NCI-H1048 (cell line): ENCODE measurements around the gene ABCA7.

Source experiments
- DNase-seq: peaks from one replicate; lab custom pipeline; 2025; lab: John Stamatoyannopoulos, UW

Gene ABCA7, protein sequence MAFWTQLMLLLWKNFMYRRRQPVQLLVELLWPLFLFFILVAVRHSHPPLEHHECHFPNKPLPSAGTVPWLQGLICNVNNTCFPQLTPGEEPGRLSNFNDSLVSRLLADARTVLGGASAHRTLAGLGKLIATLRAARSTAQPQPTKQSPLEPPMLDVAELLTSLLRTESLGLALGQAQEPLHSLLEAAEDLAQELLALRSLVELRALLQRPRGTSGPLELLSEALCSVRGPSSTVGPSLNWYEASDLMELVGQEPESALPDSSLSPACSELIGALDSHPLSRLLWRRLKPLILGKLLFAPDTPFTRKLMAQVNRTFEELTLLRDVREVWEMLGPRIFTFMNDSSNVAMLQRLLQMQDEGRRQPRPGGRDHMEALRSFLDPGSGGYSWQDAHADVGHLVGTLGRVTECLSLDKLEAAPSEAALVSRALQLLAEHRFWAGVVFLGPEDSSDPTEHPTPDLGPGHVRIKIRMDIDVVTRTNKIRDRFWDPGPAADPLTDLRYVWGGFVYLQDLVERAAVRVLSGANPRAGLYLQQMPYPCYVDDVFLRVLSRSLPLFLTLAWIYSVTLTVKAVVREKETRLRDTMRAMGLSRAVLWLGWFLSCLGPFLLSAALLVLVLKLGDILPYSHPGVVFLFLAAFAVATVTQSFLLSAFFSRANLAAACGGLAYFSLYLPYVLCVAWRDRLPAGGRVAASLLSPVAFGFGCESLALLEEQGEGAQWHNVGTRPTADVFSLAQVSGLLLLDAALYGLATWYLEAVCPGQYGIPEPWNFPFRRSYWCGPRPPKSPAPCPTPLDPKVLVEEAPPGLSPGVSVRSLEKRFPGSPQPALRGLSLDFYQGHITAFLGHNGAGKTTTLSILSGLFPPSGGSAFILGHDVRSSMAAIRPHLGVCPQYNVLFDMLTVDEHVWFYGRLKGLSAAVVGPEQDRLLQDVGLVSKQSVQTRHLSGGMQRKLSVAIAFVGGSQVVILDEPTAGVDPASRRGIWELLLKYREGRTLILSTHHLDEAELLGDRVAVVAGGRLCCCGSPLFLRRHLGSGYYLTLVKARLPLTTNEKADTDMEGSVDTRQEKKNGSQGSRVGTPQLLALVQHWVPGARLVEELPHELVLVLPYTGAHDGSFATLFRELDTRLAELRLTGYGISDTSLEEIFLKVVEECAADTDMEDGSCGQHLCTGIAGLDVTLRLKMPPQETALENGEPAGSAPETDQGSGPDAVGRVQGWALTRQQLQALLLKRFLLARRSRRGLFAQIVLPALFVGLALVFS (N-terminal part only)

DNA sequence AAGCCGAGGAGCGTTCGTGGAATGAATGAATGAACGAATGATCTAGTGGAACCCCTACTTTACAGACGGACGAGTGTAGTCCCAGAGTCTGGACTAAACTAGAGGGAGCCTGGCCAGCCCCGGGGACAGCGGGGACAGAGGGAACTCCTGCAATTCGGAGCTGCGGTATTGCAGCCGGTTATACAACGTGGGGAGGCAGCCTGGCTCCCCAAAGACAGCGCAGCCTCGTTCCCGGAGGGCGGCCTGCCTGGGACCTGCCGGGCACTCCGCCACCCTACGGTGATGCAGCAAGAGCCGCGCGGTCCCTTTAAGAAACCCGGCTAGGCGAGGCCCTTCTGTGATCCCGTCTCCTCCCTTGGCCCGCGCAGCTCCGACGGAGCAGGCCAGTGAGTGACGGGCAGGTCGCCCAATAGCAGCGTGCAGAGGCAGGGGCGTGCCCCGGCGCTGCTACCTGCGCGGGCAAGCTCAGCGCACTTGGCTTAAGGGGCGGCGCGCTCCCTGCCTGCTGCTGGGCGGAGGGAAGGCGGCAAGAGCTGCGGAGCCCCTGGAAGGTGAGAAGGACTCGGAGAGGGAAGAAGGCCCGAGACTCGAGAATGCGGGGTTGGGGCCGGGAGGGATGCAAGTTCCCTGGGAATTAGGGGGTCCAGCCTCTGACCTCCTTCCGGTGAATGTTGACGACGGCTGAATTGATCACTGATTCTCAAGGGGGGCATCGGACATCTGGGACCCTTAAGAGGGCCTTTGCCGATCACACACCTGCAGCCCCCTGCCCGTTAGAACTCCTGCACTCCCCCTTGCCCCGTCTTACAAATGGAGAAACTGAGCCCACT is at the start of gene ABCA7:
Gene ABCA7 (plus strand): TSS at position 462 of the 830 bp plus-strand sequence. CDS start 1,255 bp downstream, outside the sequence.
- DNase-seq: peak; percentile 96

DNA sequence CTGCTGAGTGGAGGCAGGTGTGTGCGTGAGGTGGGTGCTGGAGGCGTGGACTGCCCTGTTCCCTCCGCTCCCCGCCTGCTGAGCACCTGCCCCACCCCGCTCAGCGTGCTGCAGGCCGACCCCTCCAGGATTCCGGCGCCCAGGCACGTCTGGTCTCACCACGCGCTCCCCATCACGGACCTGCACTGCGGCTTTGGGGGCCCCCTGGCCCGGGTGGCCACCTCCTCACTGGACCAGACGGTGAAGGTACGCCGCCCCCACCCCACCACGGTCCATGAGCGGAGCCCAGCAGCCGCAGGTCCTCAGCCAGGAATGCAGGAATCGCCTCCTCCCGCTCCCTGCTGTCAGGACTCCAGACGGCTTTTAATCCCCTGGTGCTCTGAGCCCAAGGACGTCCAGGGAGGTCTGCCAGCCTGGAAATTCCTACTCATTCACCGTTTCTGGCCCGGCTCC is 49.8 kb upstream of the ABCA7 start:
- DNase-seq: no peak

DNA sequence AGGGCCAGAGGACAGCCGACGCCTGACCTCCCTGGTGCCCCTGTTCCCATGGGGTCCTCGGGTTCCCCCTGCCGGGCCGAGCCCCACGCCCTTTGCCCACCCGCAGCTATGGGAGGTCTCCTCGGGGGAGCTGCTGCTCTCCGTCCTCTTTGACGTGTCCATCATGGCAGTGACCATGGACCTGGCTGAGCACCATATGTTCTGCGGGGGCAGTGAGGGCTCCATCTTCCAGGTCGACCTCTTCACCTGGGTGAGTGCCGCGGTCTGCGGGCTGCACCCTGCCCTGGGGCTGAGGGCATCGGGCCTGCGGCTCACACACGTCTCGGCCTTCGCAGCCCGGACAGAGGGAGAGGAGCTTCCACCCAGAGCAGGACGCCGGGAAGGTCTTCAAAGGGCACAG is 49.2 kb upstream of the ABCA7 start:
- DNase-seq: no peak

DNA sequence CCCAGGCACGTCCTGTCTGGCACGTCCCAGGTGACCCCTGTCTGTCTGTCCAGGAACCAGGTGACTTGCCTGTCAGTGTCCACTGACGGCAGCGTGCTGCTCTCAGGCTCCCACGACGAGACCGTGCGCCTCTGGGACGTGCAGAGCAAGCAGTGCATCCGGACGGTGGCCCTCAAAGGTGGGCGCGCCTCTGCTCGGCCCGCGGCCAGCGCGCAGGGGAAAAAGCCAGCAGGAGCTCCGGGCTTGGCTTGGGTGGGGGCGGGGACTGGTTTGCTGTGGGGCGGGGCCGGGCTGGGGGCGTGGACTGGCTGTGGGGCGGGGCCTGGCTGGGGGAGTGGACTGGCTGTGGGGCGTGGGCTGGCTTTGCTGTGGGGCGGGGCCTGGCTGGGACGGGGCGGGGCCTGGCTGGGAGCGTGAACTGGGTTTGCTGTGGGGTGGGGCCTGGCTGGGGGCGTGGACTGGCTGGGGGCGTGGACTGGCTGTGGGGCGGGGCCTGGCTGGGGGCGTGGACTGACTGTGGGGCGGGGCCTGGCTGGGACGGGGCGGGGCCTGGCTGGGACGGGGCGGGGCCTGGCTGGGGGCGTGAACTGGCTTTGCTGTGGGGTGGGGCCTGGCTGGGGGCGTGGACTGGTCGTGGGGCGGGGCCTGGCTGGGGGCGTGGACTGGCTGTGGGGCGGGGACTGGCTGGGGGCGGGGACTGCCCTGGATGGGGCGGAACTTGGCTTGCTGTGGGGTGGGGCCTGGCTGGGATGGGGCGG is 48.6 kb upstream of the ABCA7 start:
- no peak for DNase-seq

DNA sequence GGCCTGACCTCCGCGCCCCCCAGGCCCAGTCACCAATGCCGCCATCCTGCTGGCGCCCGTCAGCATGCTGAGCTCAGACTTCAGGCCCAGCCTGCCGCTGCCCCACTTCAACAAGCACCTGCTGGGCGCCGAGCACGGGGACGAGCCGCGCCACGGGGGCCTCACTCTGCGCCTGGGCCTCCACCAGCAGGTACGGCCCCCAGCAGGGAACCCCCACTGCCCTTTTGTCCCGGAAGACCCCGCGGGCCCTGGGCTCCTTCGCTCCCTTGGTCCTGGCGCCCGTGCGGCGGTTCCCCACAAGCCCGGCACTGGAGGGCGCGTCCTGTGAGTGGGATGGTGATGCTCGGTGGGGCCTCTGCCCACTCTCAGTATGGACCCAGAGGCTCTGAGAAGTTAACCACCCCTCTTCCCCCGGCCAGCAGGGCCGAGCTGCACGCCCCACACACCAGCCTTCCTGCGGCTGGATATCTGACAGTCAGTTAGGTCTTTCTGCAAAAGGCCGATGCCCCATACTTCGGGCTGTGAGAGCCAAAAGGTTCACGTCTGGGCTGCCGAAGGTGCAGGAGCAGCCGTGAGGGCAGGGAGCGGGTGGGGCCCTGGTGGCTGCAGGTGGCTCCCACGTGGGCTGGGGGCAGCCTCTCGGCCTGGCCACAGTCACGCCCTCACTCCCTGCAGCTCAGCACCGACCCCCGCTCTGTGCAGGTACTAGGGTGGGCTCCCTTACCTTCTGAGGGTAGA is 47.8 kb upstream of the ABCA7 start:
- no peak for DNase-seq

DNA sequence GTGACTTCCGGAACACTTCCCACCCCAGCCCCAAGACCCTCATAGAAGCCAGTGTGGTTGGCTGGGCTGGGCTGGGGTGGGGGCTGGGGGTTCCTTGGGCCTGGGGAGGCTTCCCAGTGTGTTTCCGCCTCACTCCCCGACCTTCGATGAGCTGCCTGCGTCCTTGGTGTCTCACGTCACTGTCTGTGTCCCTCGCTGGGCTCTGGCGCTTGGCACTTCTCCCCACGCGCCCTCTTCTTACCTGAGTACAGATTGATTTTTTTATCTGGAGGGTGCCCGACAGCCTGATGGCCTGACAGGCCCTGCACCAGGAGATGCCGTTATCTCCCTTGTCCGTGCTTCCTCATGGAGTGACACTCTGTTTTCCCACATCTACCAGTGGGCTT is 47.2 kb upstream of the ABCA7 start:
- DNase-seq: no peak

DNA sequence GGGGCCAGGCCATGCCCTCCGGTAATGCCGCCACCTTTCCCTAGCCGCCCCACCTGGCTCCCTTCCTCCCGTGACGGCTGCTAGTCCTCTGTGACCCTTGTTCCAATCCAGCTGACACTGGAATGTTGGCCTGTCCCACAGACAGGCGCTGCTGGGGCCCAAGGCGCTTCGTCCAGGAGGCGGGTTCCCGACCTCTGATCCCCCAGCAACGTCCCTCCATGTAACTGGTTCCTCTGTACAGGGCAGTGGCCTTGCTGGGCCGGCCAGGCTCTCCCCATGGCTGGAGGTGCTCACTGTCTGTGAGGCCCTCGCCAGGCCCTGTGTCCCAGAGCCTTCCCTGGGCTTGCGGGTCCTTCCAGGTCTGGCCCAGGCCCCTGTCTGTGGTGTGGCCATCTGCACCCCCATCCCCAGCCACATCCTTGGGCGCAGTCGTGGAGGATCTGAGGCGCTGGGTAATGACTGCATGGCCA is 46.5 kb upstream of the ABCA7 start:
- DNase-seq: no peak

DNA sequence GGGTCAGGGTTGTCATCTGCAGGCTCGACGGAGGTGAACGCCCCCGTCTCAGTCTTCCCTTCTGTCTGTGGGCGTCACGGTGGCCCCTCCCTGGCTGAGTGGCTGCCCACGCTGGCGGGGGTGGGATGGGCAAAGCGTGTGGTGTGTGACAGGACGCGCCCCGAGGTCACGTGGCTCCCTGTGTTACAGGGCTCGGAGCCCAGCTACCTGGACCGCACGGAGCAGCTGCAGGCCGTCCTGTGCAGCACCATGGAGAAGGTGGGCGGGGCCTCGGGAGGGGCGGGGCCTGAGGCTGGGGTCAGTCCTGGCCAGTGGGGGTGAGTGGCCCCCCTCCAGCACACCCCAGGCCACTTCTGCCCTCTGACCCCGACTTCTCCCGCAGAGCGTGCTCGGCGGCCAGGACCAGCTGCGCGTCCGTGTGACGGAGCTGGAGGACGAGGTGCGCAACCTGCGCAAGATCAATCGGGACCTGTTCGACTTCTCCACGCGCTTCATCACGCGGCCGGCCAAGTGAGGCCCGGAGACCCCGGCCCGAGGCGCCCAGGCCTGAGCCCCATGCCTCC is 46.0 kb upstream of the ABCA7 start:
- DNase-seq: no peak

DNA sequence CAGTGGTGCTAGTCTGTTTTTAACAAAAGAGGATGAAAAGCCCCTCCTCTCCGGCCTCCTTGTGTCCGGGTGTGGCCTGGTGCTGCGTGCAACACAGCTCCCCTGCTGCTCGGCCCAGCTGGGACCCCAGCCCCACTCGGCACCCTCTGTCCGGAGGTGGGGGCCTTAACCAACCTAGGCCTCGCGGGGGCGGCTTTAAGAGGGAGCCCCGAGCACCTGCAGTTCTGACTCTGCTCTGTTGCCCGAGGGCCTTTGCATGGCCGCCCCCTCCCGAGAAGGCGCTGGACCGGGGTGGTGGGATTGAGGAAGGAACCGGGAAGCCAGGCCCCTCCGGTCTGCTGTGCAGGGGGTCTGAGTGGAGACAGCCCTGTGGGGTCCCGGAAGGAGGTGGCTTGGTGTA is 45.4 kb upstream of the ABCA7 start:
- DNase-seq: no peak

DNA sequence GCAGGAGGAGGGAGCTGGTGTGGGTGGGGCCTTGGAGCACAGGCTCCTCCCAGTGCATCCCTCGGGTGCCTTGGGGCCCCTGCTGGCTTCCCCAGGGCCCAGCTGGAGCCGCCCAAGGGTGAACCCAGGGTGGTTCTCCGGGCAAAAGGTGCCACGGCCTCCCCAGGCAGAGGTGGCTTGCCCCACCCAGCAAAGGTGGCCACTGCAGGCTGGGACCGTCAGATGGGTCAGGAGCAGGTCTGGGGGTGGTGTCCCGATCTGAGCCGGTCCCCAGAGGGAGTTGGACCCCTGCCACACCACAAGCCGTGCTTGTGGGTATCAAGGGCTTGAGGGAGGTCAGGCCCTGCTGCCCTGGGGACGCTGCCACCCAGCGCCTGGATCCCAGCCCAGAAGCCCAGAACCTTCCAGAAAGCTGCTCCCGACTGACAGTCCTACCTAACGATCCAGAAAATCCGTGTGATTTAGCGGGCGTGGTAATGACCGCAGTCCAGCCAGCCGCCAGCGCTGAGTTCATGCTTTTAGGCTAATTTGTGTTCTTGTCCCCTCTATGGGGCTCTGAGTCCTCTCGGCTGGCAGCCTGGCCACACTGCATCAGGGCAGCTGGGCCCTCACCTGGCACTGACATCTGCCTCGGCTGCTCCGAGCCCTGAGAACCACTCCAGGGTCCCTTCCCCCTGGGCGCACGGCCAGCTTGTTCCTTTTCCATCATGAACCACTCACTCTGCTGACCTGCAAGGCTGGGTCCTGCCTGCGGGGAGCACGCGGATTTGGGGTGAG is 44.7 kb upstream of the ABCA7 start:
- DNase-seq: no peak

DNA sequence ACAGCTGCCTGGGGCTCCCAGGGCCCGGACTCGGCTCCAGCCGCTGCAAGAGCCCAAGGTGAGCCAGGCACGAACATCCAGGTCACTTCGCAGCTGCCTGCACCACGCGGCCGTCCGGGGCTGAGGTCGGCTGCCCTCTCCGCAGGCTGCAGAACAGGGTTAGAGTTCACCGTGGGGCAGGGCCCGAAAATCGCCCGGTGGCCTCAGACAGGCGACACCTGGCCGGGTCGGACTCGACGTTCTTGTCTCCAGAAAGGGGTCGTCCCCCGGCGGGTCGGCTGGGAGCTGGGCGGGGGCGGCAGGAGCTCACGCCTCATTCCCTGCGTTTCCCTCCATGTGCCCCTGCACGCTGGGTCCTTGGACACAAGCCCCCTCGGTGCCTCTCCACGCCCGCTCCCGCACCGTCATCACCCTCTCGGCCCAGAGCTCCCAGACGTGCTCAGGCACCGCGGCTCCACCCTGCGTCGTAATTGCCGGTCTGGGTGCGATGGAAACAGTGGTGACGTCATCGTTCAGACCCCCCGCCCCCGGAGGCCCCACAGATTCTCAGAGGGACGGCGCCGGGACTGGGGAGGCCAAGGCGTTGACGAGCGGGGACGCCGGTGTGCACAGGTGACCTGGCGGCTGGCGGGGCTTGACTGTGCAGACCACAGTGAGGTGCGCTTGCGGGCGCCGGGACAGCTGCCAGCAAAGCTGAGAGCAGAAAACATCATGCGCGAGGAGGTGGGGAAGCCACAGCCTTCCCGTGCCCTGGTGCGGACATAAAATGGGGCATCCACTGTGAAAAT is 43.7 kb upstream of the ABCA7 start:
- DNase-seq: no peak

DNA sequence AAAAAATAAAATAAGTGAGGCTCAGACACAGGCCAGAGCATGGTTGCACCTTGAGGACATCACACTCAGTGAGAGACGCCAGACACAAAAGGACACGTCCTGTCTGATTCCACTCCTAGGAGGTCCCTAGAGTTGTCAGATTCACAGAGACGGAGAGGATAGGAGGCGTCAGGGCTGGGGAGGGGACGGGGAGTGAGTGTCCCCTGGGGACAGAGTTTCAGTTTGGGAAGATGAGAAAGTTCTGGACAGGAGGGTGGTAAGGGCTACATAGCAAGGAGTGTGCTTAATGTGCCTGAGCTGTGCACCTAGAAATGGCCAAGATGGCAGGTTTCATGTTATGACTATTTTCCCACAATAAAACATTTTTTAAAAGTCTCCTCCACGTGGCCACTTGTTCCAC is 41.8 kb upstream of the ABCA7 start:
- DNase-seq: no peak

DNA sequence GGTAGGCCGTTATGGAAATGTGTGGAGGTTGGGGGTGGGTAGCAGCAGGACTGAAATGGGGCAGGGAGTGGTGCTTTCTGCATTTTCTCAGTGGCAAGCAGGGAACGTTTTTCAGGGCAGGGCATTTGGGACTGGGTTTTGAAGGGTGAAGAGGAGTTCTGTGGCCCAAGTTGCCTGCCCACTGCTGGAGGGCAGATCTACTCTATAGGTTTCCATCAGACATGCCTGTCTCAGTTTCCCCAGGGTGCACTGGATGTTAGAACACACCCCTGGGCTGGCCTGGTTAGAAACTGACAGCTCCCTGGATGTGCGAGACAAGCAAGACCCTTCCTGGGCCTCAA is 40.6 kb upstream of the ABCA7 start:
- DNase-seq: no peak

DNA sequence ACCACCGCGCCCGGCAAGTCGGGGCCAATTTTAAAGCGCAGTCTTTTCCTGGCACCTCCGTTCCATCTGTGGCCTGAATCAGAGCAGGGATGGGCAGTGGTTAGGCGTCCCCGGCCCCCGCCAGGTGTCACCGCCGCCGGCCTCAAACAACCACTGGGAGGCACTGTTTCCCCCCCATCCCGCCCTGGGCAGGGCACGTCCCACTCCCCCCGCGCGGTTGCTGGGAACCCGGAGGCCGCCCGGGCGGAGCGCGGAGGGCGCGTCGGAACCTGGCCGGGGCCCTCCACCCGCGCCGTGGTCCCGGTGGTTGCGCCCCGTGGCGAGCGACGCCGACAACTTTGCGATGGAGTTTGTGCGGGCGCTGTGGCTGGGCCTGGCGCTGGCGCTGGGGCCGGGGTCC is 39.8 kb upstream of the ABCA7 start, which contains the start of gene GRIN3B:
Gene GRIN3B (plus strand): TSS at position 325 of the 400 bp plus-strand sequence. CDS start 19 bp downstream, at position 344.
- DNase-seq: no peak

DNA sequence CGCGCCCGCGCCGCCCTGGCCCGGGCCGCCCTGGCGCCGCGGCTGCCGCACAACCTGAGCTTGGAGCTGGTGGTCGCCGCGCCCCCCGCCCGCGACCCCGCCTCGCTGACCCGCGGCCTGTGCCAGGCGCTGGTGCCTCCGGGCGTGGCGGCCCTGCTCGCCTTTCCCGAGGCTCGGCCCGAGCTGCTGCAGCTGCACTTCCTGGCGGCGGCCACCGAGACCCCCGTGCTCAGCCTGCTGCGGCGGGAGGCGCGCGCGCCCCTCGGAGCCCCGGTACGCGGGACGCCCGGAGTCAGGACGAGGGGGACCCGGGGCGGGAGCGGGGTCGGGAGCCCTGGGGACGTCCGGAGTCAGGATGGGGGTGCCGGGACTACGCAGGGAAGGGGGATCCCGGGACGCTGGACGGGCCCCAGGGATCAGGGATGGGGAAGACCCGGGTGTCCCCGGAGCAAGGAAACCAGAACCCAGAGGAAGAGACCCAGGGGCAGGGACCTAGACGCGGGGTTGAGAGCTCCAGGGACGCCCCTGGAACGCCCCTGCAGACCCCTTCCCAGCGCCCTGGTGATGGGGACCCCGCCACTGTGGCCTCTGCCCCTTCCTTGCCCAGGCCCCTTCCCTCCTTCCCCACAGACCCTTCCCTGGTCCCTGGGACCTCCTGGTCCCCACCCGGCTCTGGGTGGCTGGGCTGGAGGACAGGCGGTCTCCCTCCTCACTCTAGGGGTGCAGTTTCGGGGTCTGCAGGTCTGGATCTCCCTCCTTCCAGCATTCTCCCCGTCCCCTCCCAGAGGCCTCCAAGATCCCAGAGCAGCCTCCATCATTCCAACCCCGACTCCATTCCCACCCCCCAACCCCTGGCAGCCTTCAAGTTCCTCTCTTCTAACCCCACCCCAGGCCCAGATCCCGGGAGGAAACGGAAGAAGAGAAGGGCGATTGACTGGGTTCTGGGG is 39.0 kb upstream of the ABCA7 start:
- no peak for DNase-seq

DNA sequence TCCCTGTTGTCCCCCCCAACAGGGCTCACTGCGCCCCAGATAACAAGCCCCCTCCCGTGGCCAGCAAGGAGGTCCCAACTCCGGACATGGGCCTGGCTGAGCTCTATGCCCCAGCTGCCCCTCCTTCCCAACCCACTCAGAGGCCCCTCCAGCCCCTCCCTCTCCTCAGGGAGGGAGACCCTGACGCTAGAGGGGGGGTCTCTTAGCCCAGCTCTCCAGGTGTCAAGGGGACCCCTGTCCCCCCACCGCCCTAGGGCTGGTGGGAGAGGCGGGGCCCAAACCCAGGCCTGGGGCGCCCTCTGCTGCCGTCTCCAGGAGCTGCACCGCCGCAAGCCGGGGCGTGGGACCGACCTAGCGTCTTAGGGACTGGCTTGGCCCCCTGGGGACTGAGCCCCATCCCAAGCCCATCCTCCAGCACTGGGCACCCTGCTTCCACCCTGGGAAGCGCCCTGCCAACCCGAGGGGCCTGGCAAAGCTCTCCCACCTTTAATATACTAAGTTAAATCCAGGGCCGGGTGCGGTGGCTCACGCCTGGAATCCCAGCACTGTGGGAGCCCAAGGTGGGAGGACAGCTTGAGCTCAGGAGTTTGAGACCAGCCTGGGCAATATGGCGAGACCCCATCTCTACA is 38.3 kb upstream of the ABCA7 start:
- no peak for DNase-seq
